GM21367 (cell line): Measurements from ENCODE around the gene ADAD1.
A peak's percentile ranks its signal among the peaks of the same experiment; 100 is the strongest.

Source experiments
- ATAC-seq: cut with Tn5 transposase; IDR thresholded peaks from one replicate; pipeline ENCODE4 v1.9.1; 2021; ENCODE audit not compliant: unreplicated experiment

ADAD1 gene

DNA sequence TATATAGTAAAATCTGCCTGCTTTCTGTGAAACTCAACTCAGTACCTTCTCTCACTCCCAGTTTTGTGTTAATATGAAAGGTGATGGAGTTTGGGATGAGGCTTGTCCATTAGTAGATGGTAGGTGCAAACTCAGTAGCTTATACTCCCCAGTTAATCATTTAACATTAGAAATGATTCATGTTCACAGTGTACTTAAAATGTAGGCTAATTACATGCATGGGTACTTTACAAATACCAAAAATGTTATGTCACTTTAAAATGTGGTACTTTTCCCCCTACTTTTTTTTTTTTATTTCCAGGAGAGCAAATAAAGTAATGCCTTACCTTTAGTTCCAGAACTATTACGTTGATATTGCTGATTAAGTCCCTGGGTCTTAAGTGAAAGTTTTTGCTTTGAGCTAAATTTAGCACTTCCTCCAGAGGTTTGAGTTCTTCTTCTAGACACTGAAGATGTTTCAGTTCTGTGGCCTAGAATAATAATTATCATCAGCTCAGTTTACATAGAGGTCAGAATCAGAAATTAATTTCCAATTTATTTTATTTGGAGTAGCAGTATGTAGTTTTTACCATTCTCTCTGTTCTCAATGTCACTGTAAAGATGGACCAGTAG, 74.7 kb downstream of the ADAD1 start:
- ATAC-seq = no peak

DNA sequence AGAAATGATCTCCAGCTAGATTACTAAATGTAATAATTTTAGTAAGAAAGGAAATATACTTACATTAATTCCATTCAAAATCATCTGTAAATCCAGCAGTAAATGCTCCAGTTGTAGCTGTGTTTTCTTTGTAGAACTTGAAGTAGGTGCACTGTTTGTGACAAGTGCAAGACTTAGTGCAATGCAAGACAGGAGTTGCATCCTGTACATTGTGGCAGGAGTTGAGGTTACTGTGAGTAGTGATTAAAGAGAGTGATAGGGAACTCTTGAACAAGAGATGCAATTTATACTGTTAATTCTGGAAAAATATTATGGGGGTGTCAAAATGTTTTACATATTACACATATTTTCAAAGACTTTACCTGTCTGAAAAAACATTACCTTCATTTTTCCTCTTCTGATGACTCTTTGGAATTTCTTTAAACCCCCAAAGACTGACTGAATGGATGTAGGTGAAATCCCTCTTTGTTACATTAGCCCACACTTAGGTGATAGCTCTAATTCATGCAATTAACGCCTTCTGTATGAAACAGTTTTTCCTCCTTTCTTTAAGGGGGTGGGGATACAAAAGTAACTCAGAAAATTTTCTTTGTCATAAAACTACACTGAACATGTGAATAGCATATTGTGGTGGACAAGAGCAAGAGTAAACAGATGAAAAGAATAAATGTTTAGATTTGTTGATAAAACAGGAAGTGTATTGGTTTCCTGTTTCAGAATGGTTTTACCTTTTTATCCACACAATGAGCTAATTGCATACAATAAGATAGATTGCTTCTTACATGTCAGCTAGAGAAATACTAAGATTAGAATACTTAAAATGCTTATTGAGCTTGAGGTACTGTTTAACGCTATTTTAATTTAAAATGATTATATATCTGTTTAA, 77.7 kb downstream of the ADAD1 start, which contains the start of gene IL2:
IL2 (minus strand) TSS at position 495 of the 886 bp plus-strand sequence; CDS start at position 210, 285 bp downstream.
- ATAC-seq = no peak

DNA sequence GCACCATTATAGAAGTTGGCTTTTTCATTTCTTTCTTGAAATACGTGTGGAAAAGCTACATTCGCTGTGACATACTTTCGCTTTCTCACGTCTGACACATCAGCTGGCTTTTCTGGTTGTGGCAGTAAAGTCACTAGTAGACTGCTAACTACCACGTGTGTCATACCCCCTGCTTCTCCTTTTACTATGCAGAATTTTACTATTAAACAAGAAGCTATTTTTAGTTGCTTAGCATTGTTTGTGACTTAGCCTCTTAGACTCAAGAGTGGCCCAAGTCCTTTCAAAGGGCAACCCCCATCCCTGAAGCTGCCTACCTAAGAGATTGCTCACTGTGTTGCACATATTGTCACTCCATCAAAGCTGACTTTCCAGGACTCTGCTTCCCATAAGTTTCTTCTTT, 79.8 kb downstream of the ADAD1 start:
- ATAC-seq = peak; percentile 95

DNA sequence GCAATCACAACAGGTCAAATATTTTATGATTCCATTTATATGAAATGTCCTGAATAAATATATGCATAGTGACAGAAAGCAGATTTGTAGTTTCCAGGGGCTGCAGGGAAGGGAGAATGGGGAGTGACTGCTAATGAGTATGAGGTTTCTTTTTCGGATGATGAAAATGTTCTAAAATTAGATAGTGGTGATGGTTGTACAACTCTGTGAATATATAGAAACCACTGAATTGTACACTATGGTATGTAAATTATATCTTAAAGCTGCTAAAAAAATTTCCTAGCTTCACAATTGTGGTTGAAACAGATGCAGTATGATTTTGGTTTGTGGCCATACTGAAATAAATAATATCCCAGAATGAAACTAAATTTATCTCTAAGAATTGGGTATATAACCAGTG, 90.6 kb downstream of the ADAD1 start:
- ATAC-seq = no peak

DNA sequence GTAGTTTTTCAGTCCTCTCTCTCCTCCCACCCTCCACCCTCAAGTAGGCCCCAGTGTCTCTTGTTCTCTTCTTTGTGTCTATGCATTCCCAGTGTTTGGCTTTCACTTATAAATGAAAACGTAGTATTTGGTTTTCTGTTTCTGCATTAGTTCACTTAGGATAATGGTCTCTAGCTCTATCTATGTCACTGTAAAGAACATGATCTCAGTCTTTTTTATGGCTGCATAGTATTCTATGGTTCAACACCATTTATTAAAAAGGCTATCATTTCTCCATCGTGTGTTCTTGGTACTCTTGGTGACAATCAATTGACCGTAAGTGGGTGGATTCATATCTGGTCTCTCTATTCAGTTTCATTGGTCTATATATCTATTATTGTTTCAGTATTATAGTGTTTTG, 96.4 kb downstream of the ADAD1 start:
- ATAC-seq = no peak

DNA sequence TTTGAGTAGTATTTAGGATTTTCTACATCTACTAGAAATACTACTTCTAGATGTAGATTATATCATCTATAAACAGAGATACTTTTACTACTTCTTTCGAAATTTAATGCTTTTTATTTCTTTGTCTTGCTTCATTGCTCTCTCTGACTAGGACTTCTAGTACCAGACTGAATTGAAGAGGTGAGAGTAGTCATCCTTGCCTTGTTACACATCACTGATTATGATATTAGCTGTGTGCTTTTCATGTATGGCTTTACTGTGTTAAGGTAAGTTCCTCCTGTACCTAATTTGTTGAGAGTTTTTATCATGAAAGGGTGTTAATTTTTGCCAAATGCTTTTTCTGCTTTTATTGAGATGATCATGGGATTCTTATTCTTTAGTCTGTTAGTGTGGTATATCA, 97.3 kb downstream of the ADAD1 start:
- ATAC-seq = no peak

DNA sequence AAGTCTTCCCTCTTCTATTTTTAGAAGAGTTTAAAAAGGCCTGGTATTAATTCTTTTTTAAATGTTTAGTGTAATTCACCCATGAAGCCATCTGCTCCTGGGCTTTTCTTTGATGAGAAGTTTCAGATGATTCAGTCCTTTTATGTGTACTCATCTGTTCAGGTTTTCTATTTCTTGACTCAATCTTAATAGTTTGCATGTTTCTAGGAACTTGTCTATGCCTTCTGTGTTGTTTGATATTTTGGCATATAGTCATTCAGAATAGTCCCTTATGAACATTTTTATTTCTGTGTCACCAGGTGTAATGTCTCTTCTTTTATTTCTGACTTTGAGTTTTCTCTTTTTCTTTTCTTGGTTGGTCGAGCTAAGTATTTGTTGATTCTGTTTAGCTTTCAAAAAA, 97.9 kb downstream of the ADAD1 start:
- no peak for ATAC-seq
